HEK293 (cell line): ENCODE measurements around the gene EN2.

Experiments
- CTCF ChIA-PET: fragments of 350-600 bp; formaldehyde crosslinking; extraction: SDS; loops from one replicate; lab custom pipeline; 2021; ENCODE audit warnings: antibody characterized with exemption; lab: Yijun Ruan, JAX
- POLR2A ChIA-PET: fragments of 300-600 bp; formaldehyde crosslinking; extraction: SDS; loops from one replicate; lab custom pipeline; 2020; ENCODE audit warnings: antibody characterized with exemption, inconsistent platforms; lab: Yijun Ruan, JAX
- H3K27ac ChIP-seq: fragments of 200-500 bp; sonication (Bioruptor generic); 2 replicates; pipeline ENCODE4 v1.5.1; 2014; ENCODE audit warnings: low read depth, low read length, control low read depth, inconsistent platforms; ENCODE audit errors: extremely low read depth
- H3K36me3 ChIP-seq, 2 experiments: fragments of 200-500 bp in 1 of 2; sonication (Bioruptor generic) in 1 of 2; 1 replicate in 1 of 2; 2 replicates in 1 of 2; pipeline ENCODE4 v1.5.1; 2014 to 2017; ENCODE audit warnings: inconsistent platforms in 2 of 2, low read length in 2 of 2; ENCODE audit not compliant: control insufficient read depth in 2 of 2, insufficient read depth in 1 of 2
- H3K4me1 ChIP-seq: fragments of 200-500 bp; sonication (Bioruptor generic); 2 replicates; pipeline ENCODE4 v1.5.1; 2014; ENCODE audit warnings: mild to moderate bottlenecking, low read length, inconsistent platforms; ENCODE audit not compliant: control insufficient read depth, insufficient read depth
- H3K4me3 ChIP-seq: 2 replicates; pipeline ENCODE4 v1.5.1; 2011; ENCODE audit warnings: low read depth, mild to moderate bottlenecking, control low read depth, low read length, moderate library complexity
- H3K9me3 ChIP-seq: fragments of 200-500 bp; sonication (Bioruptor generic); 2 replicates; pipeline ENCODE4 v1.5.1; 2014; ENCODE audit warnings: low read depth, low read length, inconsistent platforms; ENCODE audit not compliant: control insufficient read depth, insufficient read depth
- BCL6B ChIP-seq: fragments of 450-650 bp; formaldehyde crosslinking; IDR thresholded peaks from 2 replicates; pipeline ENCODE4 v1.5.1; 2017; ENCODE audit warnings: missing biosample characterization, missing genetic modification characterization
- CTCF ChIP-seq: fragments of 450-650 bp; formaldehyde crosslinking; IDR thresholded peaks from 2 replicates; pipeline ENCODE4 v1.5.1; 2016; ENCODE audit warnings: missing biosample characterization, missing genetic modification characterization
- GLI4 ChIP-seq: fragments of 450-650 bp; formaldehyde crosslinking; IDR thresholded peaks from 2 replicates; pipeline ENCODE4 v1.5.1; 2016; ENCODE audit warnings: missing biosample characterization, missing genetic modification characterization
- HOXD13 ChIP-seq: sonication (generic); formaldehyde crosslinking; IDR thresholded peaks from 2 replicates; pipeline ENCODE4 v1.8.0; 2022; ENCODE audit warnings: missing genetic modification reagents, borderline replicate concordance
- KLF1 ChIP-seq: fragments of 450-650 bp; formaldehyde crosslinking; IDR thresholded peaks from 2 replicates; pipeline ENCODE4 v1.5.1; 2016; ENCODE audit warnings: missing biosample characterization, missing genetic modification characterization
- ZFP3 ChIP-seq: fragments of 450-650 bp; formaldehyde crosslinking; IDR thresholded peaks from 2 replicates; pipeline ENCODE4 v1.5.1; 2016; ENCODE audit warnings: low read depth, missing biosample characterization, missing genetic modification characterization
- ZNF114 ChIP-seq: fragments of 450-650 bp; formaldehyde crosslinking; IDR thresholded peaks from 2 replicates; pipeline ENCODE4 v1.5.0; 2017; ENCODE audit warnings: missing biosample characterization, missing genetic modification characterization
- ZNF16 ChIP-seq: fragments of 450-650 bp; formaldehyde crosslinking; IDR thresholded peaks from 2 replicates; pipeline ENCODE4 v1.5.1; 2016; ENCODE audit warnings: low read depth, missing biosample characterization, missing genetic modification characterization
- ZNF18 ChIP-seq: fragments of 450-650 bp; formaldehyde crosslinking; IDR thresholded peaks from 2 replicates; pipeline ENCODE4 v1.5.1; 2016; ENCODE audit warnings: missing biosample characterization, missing genetic modification characterization
- ZNF211 ChIP-seq: fragments of 450-650 bp; formaldehyde crosslinking; IDR thresholded peaks from 2 replicates; pipeline ENCODE4 v1.5.1; 2016; ENCODE audit warnings: low read depth, missing biosample characterization, missing genetic modification characterization
- ZNF24 ChIP-seq: fragments of 450-650 bp; formaldehyde crosslinking; IDR thresholded peaks from 2 replicates; pipeline ENCODE4 v1.5.1; 2016; ENCODE audit warnings: missing biosample characterization, missing genetic modification characterization
- ZNF302 ChIP-seq: fragments of 450-650 bp; formaldehyde crosslinking; IDR thresholded peaks from 2 replicates; pipeline ENCODE4 v1.5.1; 2016; ENCODE audit warnings: missing biosample characterization, missing genetic modification characterization, low read depth
- ZNF350 ChIP-seq: fragments of 450-650 bp; formaldehyde crosslinking; IDR thresholded peaks from 2 replicates; pipeline ENCODE4 v1.5.0; 2017; ENCODE audit warnings: missing biosample characterization, mild to moderate bottlenecking, missing genetic modification characterization
- ZNF354C ChIP-seq: fragments of 450-650 bp; formaldehyde crosslinking; IDR thresholded peaks from 2 replicates; pipeline ENCODE4 v1.5.1; 2016; ENCODE audit warnings: missing biosample characterization, missing genetic modification characterization, low read depth, borderline replicate concordance
- ZNF394 ChIP-seq: fragments of 450-650 bp; formaldehyde crosslinking; IDR thresholded peaks from 2 replicates; pipeline ENCODE4 v1.5.1; 2016; ENCODE audit warnings: missing biosample characterization, missing genetic modification characterization, mild to moderate bottlenecking, moderate library complexity, borderline replicate concordance
- ZNF473 ChIP-seq: fragments of 450-650 bp; formaldehyde crosslinking; IDR thresholded peaks from 2 replicates; pipeline ENCODE4 v1.5.1; 2017; ENCODE audit warnings: missing biosample characterization, missing genetic modification characterization
- ZNF48 ChIP-seq: fragments of 450-650 bp; formaldehyde crosslinking; IDR thresholded peaks from 2 replicates; pipeline ENCODE4 v1.5.1; 2016; ENCODE audit warnings: missing biosample characterization, missing genetic modification characterization
- ZNF521 ChIP-seq: fragments of 450-650 bp; formaldehyde crosslinking; IDR thresholded peaks from 2 replicates; pipeline ENCODE4 v1.5.1; 2017; ENCODE audit warnings: missing biosample characterization, mild to moderate bottlenecking, missing genetic modification characterization
- ZNF600 ChIP-seq: fragments of 450-650 bp; formaldehyde crosslinking; IDR thresholded peaks from 2 replicates; pipeline ENCODE4 v1.5.1; 2016; ENCODE audit warnings: missing biosample characterization, missing genetic modification characterization
- ZNF747 ChIP-seq: fragments of 450-650 bp; formaldehyde crosslinking; IDR thresholded peaks from 2 replicates; pipeline ENCODE4 v1.5.1; 2016; ENCODE audit warnings: missing biosample characterization, missing genetic modification characterization

Gene EN2

GRCh38 chr7:155420116-155420515 is 37.8 kb upstream of the EN2 start:
- Histone ChIP-seq H3K4me3 (no peak overlapping the region), H3K4me1 (no peaks in the 10 kb centered on the region), H3K9me3 (no peaks in the 10 kb centered on the region), H3K27ac (no peak overlapping the region), H3K36me3 (no peaks in the 10 kb centered on the region)
- TF ChIP-seq ZNF473 (tag by site-specific recombination) (no peak), ZNF48 (tag by site-specific recombination) (no peak), ZNF302 (no peak), ZNF521 (tag by site-specific recombination) (no peak), GLI4 (tag by site-specific recombination) (no peak), ZNF350 (tag by site-specific recombination) (no peak), BCL6B (no peak), ZNF18 (tag by site-specific recombination) (no peak), CTCF (tag by site-specific recombination) (no peak)
- CTCF ChIA-PET, result interaction anchor here (0.8 kb wide), 1 partner anchor 9 kb away, joined by 3 read pairs; no protein-coding TSS in a partner anchor
- POLR2A ChIA-PET, result no interaction called here

- TF ChIP-seq KLF1 (tag by site-specific recombination) (no peak), ZNF600 (no peak), ZNF394 (tag by site-specific recombination) (no peak), ZNF747 (tag by site-specific recombination) (no peak), HOXD13 (no peak), ZNF211 (tag by site-specific recombination) (no peak), ZNF16 (tag by site-specific recombination) (no peak), ZNF354C (tag by site-specific recombination) (no peak), ZNF24 (tag by site-specific recombination) (no peak), ZNF114 (no peak), ZFP3 (tag by site-specific recombination) (no peak)
- TF ChIP-seq, all 188 proteins: peak for 0
- Histone ChIP-seq H3K27ac (no peak overlapping the region), H3K4me3 (no peak overlapping the region), H3K36me3 (no peaks in the 10 kb centered on the region), H3K9me3 (no peaks in the 10 kb centered on the region), H3K4me1 (no peaks in the 10 kb centered on the region)
- ChIA-PET CTCF (interaction anchor here (1.4 to 1.9 kb wide), 3 partner anchors 9 to 77 kb away, joined by 4 to 6 read pairs (median 5); no protein-coding TSS in a partner anchor), POLR2A (no interaction called here)
These were observed 35.8 kb upstream of the EN2 start for GRCh38 chr7:155422151-155422550.
